D721Med (cell line): ENCODE data around the gene REP15.

ENCODE experiments used
- DNase-seq: peaks from one replicate; pipeline ENCODE4 v3.0.0; 2011; ENCODE audit warnings: low spot score; ENCODE audit not compliant: insufficient read length
- FAIRE-seq: peaks from 2 replicates; lab custom pipeline; 2011; peaks lifted over from hg19 to GRCh38; lab: Jason Lieb, UNC
- CTCF ChIP-seq: IDR thresholded peaks from 2 replicates; pipeline ENCODE4 v1.5.1; 2012; ENCODE audit warnings: mild to moderate bottlenecking, control low read depth; ENCODE audit not compliant: insufficient read depth; ENCODE audit errors: missing control alignments

The REP15 gene

GRCh38 chr12:27682534-27682933, 13.7 kb upstream of the REP15 start:
- TF ChIP-seq CTCF, result no peak
- FAIRE-seq (no peak), DNase-seq (no peak)

- no peak for TF ChIP-seq CTCF
- DNase-seq (no peak), FAIRE-seq (no peak)
Observed at GRCh38 chr12:27685274-27685673, 11.0 kb upstream of the REP15 start.

- no peak for TF ChIP-seq CTCF
- DNase-seq (no peak), FAIRE-seq (no peak)
Observed at GRCh38 chr12:27686147-27686546, 10.1 kb upstream of the REP15 start.

GRCh38 chr12:27688671-27689070, 7.6 kb upstream of the REP15 start:
- DNase-seq (no peak), FAIRE-seq (no peak)
- no peak for TF ChIP-seq CTCF

- FAIRE-seq, result no peak
- no peak for DNase-seq
- no peak for TF ChIP-seq CTCF
Observed at GRCh38 chr12:27689558-27690180, 6.6 kb upstream of the REP15 start.

- no peak for TF ChIP-seq CTCF
- FAIRE-seq, result no peak
- DNase-seq, result no peak
Observed at GRCh38 chr12:27693403-27693802, 2.8 kb upstream of the REP15 start.

- DNase-seq (no peak), FAIRE-seq (no peak)
- no peak for TF ChIP-seq CTCF
Observed at GRCh38 chr12:27695556-27696292, 523 bp upstream of the REP15 start.
